SIG-M5 treated with dmso at 0.1 percent for 504 hours (cell line): ENCODE measurements around the gene GNPTG.

Experiments
- DNase-seq: peaks from one replicate; lab custom pipeline; 2025; ENCODE audit not compliant: unreplicated experiment; lab: John Stamatoyannopoulos, UW

GNPTG gene

GRCh38 chr16:1367486-1368174, 15.9 kb downstream of the GNPTG start:
- no peak for DNase-seq

- no peak for DNase-seq
These were observed 19.6 kb downstream of the GNPTG start for GRCh38 chr16:1371054-1371978.

DNA sequence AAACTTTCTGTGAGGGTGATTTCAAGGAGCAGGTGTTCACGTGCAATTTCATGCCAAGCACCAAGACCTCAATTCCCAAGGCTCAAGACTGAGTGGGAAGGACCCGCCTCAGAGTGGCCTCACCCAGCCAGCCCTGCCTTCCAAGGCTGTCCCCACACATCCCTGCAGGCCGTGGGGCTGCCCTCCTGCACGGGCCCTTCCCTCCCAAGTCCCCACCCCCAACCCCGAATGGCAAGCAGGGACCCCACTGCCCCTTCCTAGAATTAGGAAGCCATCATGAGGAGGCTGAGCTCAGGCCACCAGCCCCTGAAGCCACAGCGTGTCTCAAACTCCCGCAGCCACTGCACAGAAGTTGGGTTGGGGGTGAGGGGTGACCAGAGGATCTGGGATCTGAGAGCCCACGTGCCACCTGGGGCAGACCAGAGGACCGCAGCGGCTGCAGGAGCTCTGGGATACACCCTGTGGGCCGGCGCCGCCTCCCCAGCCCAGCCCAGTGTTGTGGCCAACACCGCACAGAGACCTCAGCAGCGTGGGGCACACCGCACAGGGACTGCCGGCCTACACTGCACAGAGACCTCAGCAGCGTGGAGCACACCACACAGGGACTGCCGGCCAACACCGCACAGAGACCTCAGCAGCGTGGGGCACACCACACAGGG, 20.7 kb downstream of the GNPTG start:
- no peak for DNase-seq

- no peak for DNase-seq
These were observed 22.9 kb downstream of the GNPTG start for GRCh38 chr16:1374418-1375297.

- DNase-seq, result no peak
These were observed 23.5 kb downstream of the GNPTG start for GRCh38 chr16:1375298-1375640.

GRCh38 chr16:1375741-1376410, 24.1 kb downstream of the GNPTG start:
- no peak for DNase-seq

- no peak for DNase-seq
These were observed 25.8 kb downstream of the GNPTG start for GRCh38 chr16:1377406-1378010.

GRCh38 chr16:1378087-1378803, 26.5 kb downstream of the GNPTG start:
- DNase-seq, result no peak

DNA sequence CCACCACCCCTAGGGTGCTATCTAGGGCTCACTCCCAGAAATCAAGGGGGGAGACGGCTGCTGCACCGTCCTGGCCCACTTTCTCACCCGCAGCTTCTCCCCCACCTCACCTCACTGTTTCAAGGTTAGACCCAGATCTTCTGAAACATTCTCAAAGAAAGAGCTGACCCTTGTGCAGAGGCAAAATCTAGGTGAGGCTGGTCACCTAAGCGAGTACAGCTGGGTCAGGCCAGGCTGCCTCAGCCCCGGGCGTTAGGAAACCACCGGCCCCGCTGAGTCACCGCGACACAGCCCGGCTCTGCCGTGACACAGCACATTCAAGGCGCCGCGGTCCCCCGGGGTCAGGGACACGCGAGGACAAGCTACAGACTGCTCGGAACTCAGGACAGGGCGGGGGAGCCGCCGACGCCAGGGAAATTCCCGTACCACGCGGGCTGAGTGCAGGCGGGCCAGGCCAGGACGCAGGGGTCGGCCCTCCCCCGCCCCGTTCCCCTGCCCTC, 27.1 kb downstream of the GNPTG start:
- DNase-seq, result peak; percentile 64

DNA sequence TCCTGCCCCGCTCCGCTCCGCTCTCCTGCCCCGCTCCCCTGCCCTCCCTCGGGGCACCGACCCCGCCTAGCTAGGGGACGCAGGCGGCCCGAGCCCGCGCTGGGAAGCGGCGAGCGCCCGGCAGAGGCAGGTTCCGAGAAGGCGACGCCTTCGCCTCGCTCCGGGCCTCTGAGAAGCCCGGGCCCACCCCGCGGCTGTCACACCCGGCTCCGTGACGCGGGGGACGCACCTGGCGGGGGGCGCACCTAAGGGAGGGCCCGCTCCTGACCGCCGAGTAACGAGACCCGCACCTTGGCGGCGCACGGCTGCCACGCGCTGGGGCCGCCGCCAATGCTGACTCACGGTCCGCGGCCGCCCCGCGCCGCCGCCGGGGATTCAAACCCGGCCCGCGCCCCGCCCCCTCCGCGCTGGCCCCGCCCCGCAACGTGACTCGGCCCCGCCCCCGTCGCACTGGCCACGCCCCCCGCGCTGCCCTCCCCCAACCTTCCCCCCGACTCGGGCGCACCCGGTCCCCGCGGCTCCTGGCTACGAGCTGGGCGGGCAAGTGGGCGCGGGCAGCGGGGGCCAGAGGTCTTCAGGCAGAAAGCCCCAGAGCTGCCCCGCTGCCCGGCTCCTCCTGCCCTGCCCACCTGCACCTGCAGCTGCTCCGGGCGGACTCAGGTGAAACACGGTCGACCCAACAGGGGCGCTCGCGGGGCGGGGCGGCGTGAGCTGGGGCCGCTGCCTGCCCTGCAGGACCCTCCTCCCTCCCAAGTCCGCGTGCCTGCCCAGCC, 27.8 kb downstream of the GNPTG start:
- peak; percentile 1 for DNase-seq

DNA sequence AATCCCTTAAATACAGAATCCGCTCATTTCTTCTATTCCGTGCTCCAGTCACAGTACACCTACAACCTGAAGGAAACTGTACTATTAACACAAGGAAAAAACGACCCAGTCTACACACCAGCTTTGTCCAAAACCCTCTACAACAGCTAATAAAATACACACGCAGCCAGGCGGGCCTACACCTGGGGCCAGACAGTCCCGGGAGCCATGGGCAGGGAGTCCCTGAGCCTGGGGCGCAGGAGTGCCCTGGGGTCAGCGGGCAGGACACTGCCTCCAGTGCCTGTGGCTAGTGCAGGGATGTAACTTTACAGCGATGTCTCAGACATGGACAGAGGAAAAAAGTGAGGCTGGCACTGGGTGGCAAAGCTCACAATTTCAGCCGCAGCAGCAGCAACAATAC, 28.5 kb downstream of the GNPTG start:
- no peak for DNase-seq

DNA sequence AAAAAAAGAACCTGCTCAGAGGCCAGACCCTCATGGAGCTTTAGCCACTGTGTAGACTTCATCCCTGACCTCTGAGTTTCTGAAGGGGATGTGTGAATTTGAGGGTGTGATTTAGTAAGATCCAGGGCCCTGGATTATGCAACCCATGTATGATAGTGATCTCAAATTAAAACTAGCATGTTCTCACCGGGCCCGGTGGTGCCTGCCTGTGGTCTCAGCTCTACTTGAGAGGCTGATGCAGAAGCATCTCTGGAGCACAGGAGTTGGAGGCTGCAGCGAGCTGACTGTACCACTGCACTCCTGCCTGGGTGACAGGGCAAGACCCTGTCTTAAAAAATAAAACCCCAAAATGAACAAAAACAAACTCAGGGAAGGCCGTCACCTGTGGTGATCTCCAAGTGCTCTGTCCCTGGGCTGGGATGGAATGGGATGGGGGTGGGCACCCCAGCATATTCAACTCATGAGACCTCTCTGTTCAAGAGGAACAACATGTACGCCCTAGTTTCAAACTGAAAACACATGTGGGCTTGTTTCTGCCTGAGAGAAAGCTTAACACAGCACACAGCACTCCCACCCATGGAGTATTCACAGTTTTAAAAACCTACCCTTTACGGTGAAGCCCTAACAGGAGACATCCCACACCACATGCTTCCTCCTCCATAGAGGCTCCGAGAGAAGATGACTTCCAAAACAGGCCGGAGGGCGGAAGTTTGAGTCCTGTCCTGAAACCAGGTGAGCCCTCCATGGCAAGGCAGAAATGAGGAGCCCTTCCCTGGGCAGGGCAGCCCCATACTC, 30.1 kb downstream of the GNPTG start:
- DNase-seq, result no peak

DNA sequence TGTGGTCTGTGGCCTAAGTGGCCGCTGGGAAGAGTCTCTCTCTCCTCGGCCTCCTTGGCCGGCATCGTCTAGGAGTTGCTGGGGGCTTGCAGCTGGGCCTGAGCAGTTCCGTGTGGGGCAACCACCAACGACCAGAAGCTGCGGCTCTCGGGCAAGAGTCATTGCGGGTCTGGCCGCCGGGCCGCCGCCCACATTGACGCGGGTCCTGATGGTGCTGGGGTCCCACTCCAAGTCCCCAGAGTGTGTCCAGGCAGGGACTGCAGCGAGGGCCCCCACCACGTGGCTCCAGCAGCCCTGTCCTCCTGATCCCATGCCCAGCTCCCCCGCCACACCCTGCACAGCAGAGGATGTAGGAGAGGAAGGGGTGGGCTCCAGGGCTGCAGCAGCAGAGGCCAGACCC, 31.8 kb downstream of the GNPTG start:
- no peak for DNase-seq

DNA sequence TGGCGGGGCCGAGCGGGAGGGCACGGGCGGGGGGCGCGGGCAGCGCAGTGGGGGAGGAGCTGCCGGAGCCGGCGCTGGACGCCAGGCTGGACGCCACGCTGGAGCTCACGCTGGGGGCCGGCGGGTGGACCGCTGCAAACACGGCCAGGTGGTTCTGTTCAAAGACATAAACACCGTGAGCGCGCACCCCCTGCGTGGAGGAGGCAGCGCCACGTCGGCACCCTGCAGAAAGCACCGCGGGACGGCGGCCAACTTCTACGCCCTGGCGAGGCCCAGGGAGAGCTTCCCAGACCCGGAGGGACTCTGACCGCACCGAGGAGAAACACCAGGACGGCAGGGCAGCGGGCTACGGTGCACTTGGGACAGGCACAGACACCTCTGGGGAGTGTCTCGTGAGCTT, 33.5 kb downstream of the GNPTG start:
- DNase-seq, result no peak

DNA sequence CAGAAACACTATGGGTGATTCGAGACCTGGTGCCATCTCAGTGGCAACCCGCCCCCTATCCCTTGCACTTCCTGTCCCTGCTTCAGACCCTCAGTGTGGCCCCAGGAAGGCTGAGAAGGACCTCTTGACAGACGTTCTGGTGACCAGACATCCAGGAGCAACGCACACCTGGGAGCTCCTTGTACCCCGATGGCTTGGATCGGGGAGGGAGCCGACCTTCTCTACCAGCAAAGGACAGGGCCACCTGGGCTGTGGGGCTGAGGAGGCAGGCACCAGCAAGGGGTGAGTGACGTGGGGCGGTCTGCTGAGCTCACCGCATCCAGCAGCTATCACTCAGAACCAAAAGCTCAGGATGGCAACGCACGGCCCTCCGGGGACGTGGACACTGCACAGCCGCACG, 35.6 kb downstream of the GNPTG start:
- no peak for DNase-seq

DNA sequence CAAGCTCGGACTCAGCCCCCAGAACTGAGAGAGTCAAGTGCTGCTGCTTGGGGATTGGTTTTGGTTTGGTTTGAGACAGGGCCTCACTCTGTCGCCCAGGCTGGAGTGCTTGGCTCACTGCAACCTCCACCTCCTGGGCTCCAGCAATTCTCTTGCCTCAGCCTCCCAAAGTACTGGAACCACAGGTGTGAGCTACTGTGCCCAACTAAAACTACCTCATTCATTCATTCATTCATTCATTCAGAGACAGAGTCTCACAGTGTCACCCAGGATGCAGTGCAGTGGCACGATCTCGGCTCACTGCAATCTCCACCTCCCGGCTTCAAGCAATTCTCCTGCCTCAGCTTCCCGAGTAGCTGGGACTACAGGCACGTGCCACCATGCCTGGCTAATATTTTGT, 38.0 kb downstream of the GNPTG start:
- no peak for DNase-seq

DNA sequence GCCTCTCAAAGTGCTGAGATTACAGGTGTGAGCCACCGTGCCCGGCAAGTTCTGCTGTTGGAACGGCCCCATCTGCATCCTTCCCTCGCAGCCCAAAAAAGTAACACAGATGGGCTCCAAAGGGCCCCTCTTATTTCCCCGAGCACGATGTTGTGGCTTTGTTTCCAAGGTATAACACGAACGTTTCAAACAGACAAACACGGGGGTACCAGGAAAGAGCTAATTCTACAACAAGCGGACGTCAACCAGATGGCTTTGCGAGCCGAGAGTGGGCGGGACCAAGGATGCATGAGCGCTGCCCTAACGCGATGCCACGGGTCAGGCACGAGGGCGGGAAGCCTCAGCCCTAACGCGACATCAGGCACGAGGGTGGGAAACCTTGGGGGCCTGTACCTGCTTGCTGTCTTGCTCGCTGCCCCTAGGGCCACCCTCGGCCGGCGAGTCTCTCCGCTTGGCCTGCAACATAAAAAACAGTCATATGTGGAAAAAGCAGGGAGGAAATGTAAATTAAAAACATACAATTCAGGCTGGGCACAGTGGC, 38.6 kb downstream of the GNPTG start:
- DNase-seq, result no peak
